HEK293 (cell line): ENCODE results near the gene ZNF576.

Experiments
- CTCF ChIA-PET: fragments of 350-600 bp; formaldehyde crosslinking; extraction: SDS; loops from one replicate; lab custom pipeline; 2021; ENCODE audit warnings: antibody characterized with exemption; lab: Yijun Ruan, JAX
- POLR2A ChIA-PET: fragments of 300-600 bp; formaldehyde crosslinking; extraction: SDS; loops from one replicate; lab custom pipeline; 2020; ENCODE audit warnings: antibody characterized with exemption, inconsistent platforms; lab: Yijun Ruan, JAX
- H3K27ac ChIP-seq: fragments of 200-500 bp; sonication (Bioruptor generic); 2 replicates; pipeline ENCODE4 v1.5.1; 2014; ENCODE audit warnings: low read depth, low read length, control low read depth, inconsistent platforms; ENCODE audit errors: extremely low read depth
- H3K36me3 ChIP-seq, 2 experiments: fragments of 200-500 bp in 1 of 2; sonication (Bioruptor generic) in 1 of 2; 1 replicate in 1 of 2; 2 replicates in 1 of 2; pipeline ENCODE4 v1.5.1; 2014 to 2017; ENCODE audit warnings: inconsistent platforms in 2 of 2, low read length in 2 of 2; ENCODE audit not compliant: control insufficient read depth in 2 of 2, insufficient read depth in 1 of 2
- H3K4me1 ChIP-seq: fragments of 200-500 bp; sonication (Bioruptor generic); 2 replicates; pipeline ENCODE4 v1.5.1; 2014; ENCODE audit warnings: mild to moderate bottlenecking, low read length, inconsistent platforms; ENCODE audit not compliant: control insufficient read depth, insufficient read depth
- H3K4me3 ChIP-seq: 2 replicates; pipeline ENCODE4 v1.5.1; 2011; ENCODE audit warnings: low read depth, mild to moderate bottlenecking, control low read depth, low read length, moderate library complexity
- H3K9me3 ChIP-seq: fragments of 200-500 bp; sonication (Bioruptor generic); 2 replicates; pipeline ENCODE4 v1.5.1; 2014; ENCODE audit warnings: low read depth, low read length, inconsistent platforms; ENCODE audit not compliant: control insufficient read depth, insufficient read depth
- KLF17 ChIP-seq: fragments of 450-650 bp; formaldehyde crosslinking; IDR thresholded peaks from 2 replicates; pipeline ENCODE4 v1.5.1; 2016; ENCODE audit warnings: missing biosample characterization, missing genetic modification characterization
- PATZ1 ChIP-seq: fragments of 450-650 bp; formaldehyde crosslinking; IDR thresholded peaks from 2 replicates; pipeline ENCODE4 v1.5.1; 2016; ENCODE audit warnings: missing biosample characterization, missing genetic modification characterization
- SP7 ChIP-seq: fragments of 450-650 bp; formaldehyde crosslinking; IDR thresholded peaks from 2 replicates; pipeline ENCODE4 v1.5.1; 2016; ENCODE audit warnings: missing biosample characterization, missing genetic modification characterization
- TCF7L2 ChIP-seq: IDR thresholded peaks from 2 replicates; pipeline ENCODE4 v1.6.1; 2011; ENCODE audit warnings: low read depth, mild to moderate bottlenecking, inconsistent platforms, low read length, moderate library complexity, borderline replicate concordance
- TSHZ1 ChIP-seq: fragments of 450-650 bp; formaldehyde crosslinking; IDR thresholded peaks from 2 replicates; pipeline ENCODE4 v1.5.1; 2016; ENCODE audit warnings: missing biosample characterization, missing genetic modification characterization, borderline replicate concordance
- ZBTB21 ChIP-seq: fragments of 450-650 bp; formaldehyde crosslinking; IDR thresholded peaks from 2 replicates; pipeline ENCODE4 v1.5.1; 2017; ENCODE audit warnings: missing biosample characterization, missing genetic modification characterization
- ZNF148 ChIP-seq: fragments of 450-650 bp; formaldehyde crosslinking; IDR thresholded peaks from 2 replicates; pipeline ENCODE4 v1.5.0; 2017; ENCODE audit warnings: missing biosample characterization, missing genetic modification characterization, borderline replicate concordance
- ZNF350 ChIP-seq: fragments of 450-650 bp; formaldehyde crosslinking; IDR thresholded peaks from 2 replicates; pipeline ENCODE4 v1.5.0; 2017; ENCODE audit warnings: missing biosample characterization, mild to moderate bottlenecking, missing genetic modification characterization
- ZNF391 ChIP-seq: fragments of 450-650 bp; formaldehyde crosslinking; IDR thresholded peaks from 2 replicates; pipeline ENCODE4 v1.5.1; 2016; ENCODE audit warnings: low read depth, missing biosample characterization, missing genetic modification characterization, borderline replicate concordance
- ZNF600 ChIP-seq: fragments of 450-650 bp; formaldehyde crosslinking; IDR thresholded peaks from 2 replicates; pipeline ENCODE4 v1.5.1; 2016; ENCODE audit warnings: missing biosample characterization, missing genetic modification characterization
- ZNF629 ChIP-seq: fragments of 450-650 bp; formaldehyde crosslinking; IDR thresholded peaks from 2 replicates; pipeline ENCODE4 v1.5.1; 2017; ENCODE audit warnings: missing biosample characterization, missing genetic modification characterization

The ZNF576 gene

GRCh38 chr19:43560687-43561086, 35.7 kb upstream of the ZNF576 start (continued):
- no peak for TF ChIP-seq ZNF350 (tag by site-specific recombination)
- TF ChIP-seq ZBTB21 (tag by site-specific recombination): peak; percentile 51; the same call in 1 of the 2 replicates
- TF ChIP-seq ZNF629 (tag by site-specific recombination): peak; percentile 84
- TF ChIP-seq PATZ1 (tag by site-specific recombination): peak; percentile 60
- peak; percentile 66; the same call in 1 of the 2 replicates for TF ChIP-seq ZNF600 (tag by site-specific recombination)

GRCh38 chr19:43561139-43561970, 35.0 kb upstream of the ZNF576 start:
- no peak overlapping the region for H3K4me3 ChIP-seq
- CTCF ChIA-PET: interaction anchor here (0.5 to 1.7 kb wide), 5 partner anchors 11 to 56 kb away, joined by 3 to 9 read pairs (median 6); no protein-coding TSS in a partner anchor
- TF ChIP-seq SP7 (tag by site-specific recombination) (peak; percentile 14; the same call in 1 of the 2 replicates), TSHZ1 (0 out of 2 replicates have a peak, but pooled peaks have one; percentile 15), ZNF391 (tag by site-specific recombination) (0 out of 2 replicates have a peak, but pooled peaks have one; percentile 58), TCF7L2 (no peak)
- POLR2A ChIA-PET: interaction anchor here (0.5 to 1.0 kb wide), 3 partner anchors 24 to 101 kb away, joined by 3 to 5 read pairs (median 3); partner anchors contain the start of genes IRGQ and ZNF576
- no peaks in the 10 kb centered on the region; the same call in 1 of the 2 replicates for H3K4me1 ChIP-seq
- H3K36me3 ChIP-seq: peaks cover 50 to 91% of the 10 kb centered on the region in 2 experiments
- H3K9me3 ChIP-seq: no peaks in the 10 kb centered on the region; the same call in 1 of the 2 replicates
- H3K27ac ChIP-seq: 0 out of 2 replicates have a peak overlapping the region, but pooled peaks have one; percentile 11

- Histone ChIP-seq H3K4me3 (no peak overlapping the region), H3K36me3 (peaks cover 49 to 88% of the 10 kb centered on the region in 2 experiments), H3K9me3 (no peaks in the 10 kb centered on the region; the same call in 1 of the 2 replicates), H3K27ac (0 out of 2 replicates have a peak overlapping the region, but pooled peaks have one; percentile 4), H3K4me1 (peaks cover 2% of the 10 kb centered on the region; the same call in 1 of the 2 replicates)
- POLR2A ChIA-PET: no interaction called here
- CTCF ChIA-PET: interaction anchor here (0.6 to 1.7 kb wide), 4 partner anchors 32 to 115 kb away, joined by 3 to 9 read pairs (median 4); no protein-coding TSS in a partner anchor
- TF ChIP-seq KLF17 (no peak), ZNF148 (tag by site-specific recombination) (peak; percentile 37; the same call in 1 of the 2 replicates)
Observed at GRCh38 chr19:43562226-43562697, 34.1 kb upstream of the ZNF576 start.
